PFSK-1 (cell line): ENCODE results near the gene FEZF2.

Source experiments
- POLR2AphosphoS5 ChIP-seq: IDR thresholded peaks from 2 replicates; pipeline ENCODE4 v1.6.1; 2012; ENCODE audit warnings: low read depth, mild to moderate bottlenecking, control low read depth, low read length, moderate library complexity
- REST ChIP-seq, 2 experiments: IDR thresholded peaks; 2 replicates each; pipeline versions ENCODE4 v1.6.1 to v1.8.0; 2011 to 2012; ENCODE audit warnings: low read depth in 2 of 2, low read length in 2 of 2, control low read depth in 1 of 2, inconsistent platforms in 1 of 2, mild to moderate bottlenecking in 1 of 2, moderate library complexity in 1 of 2; ENCODE audit not compliant: insufficient read depth in 1 of 2

GRCh38 chr3:62361824-62362223 lies 11.5 kb downstream of the FEZF2 start:
- TF ChIP-seq REST (IDR thresholded peaks at IDR 0.05; ENCODE audit: insufficient read depth in 1 of 2, low read depth in 2 of 2, low read length in 2 of 2) (no peak), POLR2AphosphoS5 (no peak)
